ENCODE data around the gene NGFR.

Gene NGFR

GRCh38 chr17:49460401-49460800, 34.7 kb upstream of the NGFR start:
- Histone ChIP-seq H3K36me3 (ENCODE audit: control insufficient read depth, low read length) (no peaks in the 10 kb centered on the region), H3K4me2 (ENCODE audit: low read length) (no peak overlapping the region), H3K27me3 (ENCODE audit: control insufficient read depth, low read length) (peaks cover 33% of the 10 kb centered on the region), H3K9me2 (replicated peaks; ENCODE audit: control insufficient read depth, low read length) (no peaks in the 10 kb centered on the region), H3K4me3 (ENCODE audit: low read length) (no peak overlapping the region), H3K79me2 (ENCODE audit: control insufficient read depth, low read length) (no peaks in the 10 kb centered on the region), H3K27ac (ENCODE audit: low read depth, low read length) (no peak overlapping the region), H3K9me3 (ENCODE audit: control insufficient read depth, insufficient read depth, low read length) (no peaks in the 10 kb centered on the region), H3K4me1 (ENCODE audit: control insufficient read depth, low read length) (no peaks in the 10 kb centered on the region), H4K20me1 (ENCODE audit: control insufficient read depth, insufficient read depth, low read depth, low read length) (no peaks in the 10 kb centered on the region), H3F3A (ENCODE audit: control insufficient read depth, insufficient read depth) (no peaks in the 10 kb centered on the region)
- TF ChIP-seq EZH2phosphoT487 (IDR thresholded peaks at IDR 0.05; ENCODE audit: borderline replicate concordance, low read length) = no peak
- TF ChIP-seq, protein P1, sequence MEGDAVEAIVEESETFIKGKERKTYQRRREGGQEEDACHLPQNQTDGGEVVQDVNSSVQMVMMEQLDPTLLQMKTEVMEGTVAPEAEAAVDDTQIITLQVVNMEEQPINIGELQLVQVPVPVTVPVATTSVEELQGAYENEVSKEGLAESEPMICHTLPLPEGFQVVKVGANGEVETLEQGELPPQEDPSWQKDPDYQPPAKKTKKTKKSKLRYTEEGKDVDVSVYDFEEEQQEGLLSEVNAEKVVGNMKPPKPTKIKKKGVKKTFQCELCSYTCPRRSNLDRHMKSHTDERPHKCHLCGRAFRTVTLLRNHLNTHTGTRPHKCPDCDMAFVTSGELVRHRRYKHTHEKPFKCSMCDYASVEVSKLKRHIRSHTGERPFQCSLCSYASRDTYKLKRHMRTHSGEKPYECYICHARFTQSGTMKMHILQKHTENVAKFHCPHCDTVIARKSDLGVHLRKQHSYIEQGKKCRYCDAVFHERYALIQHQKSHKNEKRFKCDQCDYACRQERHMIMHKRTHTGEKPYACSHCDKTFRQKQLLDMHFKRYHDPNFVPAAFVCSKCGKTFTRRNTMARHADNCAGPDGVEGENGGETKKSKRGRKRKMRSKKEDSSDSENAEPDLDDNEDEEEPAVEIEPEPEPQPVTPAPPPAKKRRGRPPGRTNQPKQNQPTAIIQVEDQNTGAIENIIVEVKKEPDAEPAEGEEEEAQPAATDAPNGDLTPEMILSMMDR (IDR thresholded peaks at IDR 0.05; ENCODE audit: low read depth, low read length, poor library complexity, severe bottlenecking) = no peak

DNA sequence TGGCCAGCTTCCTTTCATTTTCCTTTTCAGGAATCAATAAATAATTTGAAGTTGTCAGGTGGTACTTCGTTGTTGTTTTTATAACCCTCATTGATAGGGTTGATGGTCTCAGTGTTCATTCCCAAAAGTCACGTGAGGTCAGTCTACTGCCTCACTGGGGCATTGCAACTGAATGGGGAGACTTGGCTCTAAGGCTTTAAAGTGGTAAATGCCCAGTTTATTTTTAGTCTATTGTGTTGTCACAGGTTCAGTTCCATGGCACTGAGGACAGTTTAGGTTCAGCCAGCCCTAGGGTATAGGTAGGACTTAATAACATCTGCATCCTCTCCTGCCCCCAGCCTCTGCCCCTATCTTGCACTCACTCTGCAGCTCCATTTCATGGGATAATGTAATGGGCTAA, 33.5 kb upstream of the NGFR start:
- no peaks in the 10 kb centered on the region for H3K4me1 ChIP-seq (ENCODE audit: control insufficient read depth, low read length)
- H3K79me2 ChIP-seq (ENCODE audit: control insufficient read depth, low read length) = no peaks in the 10 kb centered on the region
- no peaks in the 10 kb centered on the region for H3K9me2 ChIP-seq (replicated peaks; ENCODE audit: control insufficient read depth, low read length)
- H3K27ac ChIP-seq (ENCODE audit: low read depth, low read length) = no peak overlapping the region
- H3K36me3 ChIP-seq (ENCODE audit: control insufficient read depth, low read length) = no peaks in the 10 kb centered on the region
- TF ChIP-seq EZH2phosphoT487 (IDR thresholded peaks at IDR 0.05; ENCODE audit: borderline replicate concordance, low read length) = no peak
- TF ChIP-seq, protein P1 (IDR thresholded peaks at IDR 0.05; ENCODE audit: low read depth, low read length, poor library complexity, severe bottlenecking) = no peak
- no peak overlapping the region for H3K4me2 ChIP-seq (ENCODE audit: low read length)
- H3K4me3 ChIP-seq (ENCODE audit: low read length) = no peak overlapping the region
- no peaks in the 10 kb centered on the region for H4K20me1 ChIP-seq (ENCODE audit: control insufficient read depth, insufficient read depth, low read depth, low read length)
- no peaks in the 10 kb centered on the region for H3F3A ChIP-seq (ENCODE audit: control insufficient read depth, insufficient read depth)
- no peaks in the 10 kb centered on the region for H3K9me3 ChIP-seq (ENCODE audit: control insufficient read depth, insufficient read depth, low read length)
- peaks cover 31% of the 10 kb centered on the region for H3K27me3 ChIP-seq (ENCODE audit: control insufficient read depth, low read length)

- no peak overlapping the region for H3K27ac ChIP-seq (ENCODE audit: low read depth, low read length)
- H3K4me2 ChIP-seq (ENCODE audit: low read length) = no peak overlapping the region
- no peaks in the 10 kb centered on the region for H3K79me2 ChIP-seq (ENCODE audit: control insufficient read depth, low read length)
- H3K4me3 ChIP-seq (ENCODE audit: low read length) = no peak overlapping the region
- TF ChIP-seq, protein P1 (IDR thresholded peaks at IDR 0.05; ENCODE audit: low read depth, low read length, poor library complexity, severe bottlenecking) = no peak
- no peak for TF ChIP-seq EZH2phosphoT487 (IDR thresholded peaks at IDR 0.05; ENCODE audit: borderline replicate concordance, low read length)
- no peaks in the 10 kb centered on the region for H3K36me3 ChIP-seq (ENCODE audit: control insufficient read depth, low read length)
- no peaks in the 10 kb centered on the region for H3F3A ChIP-seq (ENCODE audit: control insufficient read depth, insufficient read depth)
- H3K9me2 ChIP-seq (replicated peaks; ENCODE audit: control insufficient read depth, low read length) = no peaks in the 10 kb centered on the region
- H4K20me1 ChIP-seq (ENCODE audit: control insufficient read depth, insufficient read depth, low read depth, low read length) = no peaks in the 10 kb centered on the region
- H3K4me1 ChIP-seq (ENCODE audit: control insufficient read depth, low read length) = no peaks in the 10 kb centered on the region
- peaks cover 27% of the 10 kb centered on the region for H3K27me3 ChIP-seq (ENCODE audit: control insufficient read depth, low read length)
- no peaks in the 10 kb centered on the region for H3K9me3 ChIP-seq (ENCODE audit: control insufficient read depth, insufficient read depth, low read length)
Observed at GRCh38 chr17:49464049-49464448, 31.0 kb upstream of the NGFR start.
